HG02759 (cell line): ENCODE data around the gene WTAP.
"Not testable (repeated sequence)": the region's sequence is repeated elsewhere in the genome, so short reads cannot be mapped to it uniquely, and the experiment has no call there.

Source experiments
- ATAC-seq: cut with Tn5 transposase; IDR thresholded peaks from one replicate; pipeline ENCODE4 v1.9.1; 2021; ENCODE audit warnings: mild to moderate bottlenecking, moderate library complexity; ENCODE audit not compliant: unreplicated experiment

Gene WTAP

DNA sequence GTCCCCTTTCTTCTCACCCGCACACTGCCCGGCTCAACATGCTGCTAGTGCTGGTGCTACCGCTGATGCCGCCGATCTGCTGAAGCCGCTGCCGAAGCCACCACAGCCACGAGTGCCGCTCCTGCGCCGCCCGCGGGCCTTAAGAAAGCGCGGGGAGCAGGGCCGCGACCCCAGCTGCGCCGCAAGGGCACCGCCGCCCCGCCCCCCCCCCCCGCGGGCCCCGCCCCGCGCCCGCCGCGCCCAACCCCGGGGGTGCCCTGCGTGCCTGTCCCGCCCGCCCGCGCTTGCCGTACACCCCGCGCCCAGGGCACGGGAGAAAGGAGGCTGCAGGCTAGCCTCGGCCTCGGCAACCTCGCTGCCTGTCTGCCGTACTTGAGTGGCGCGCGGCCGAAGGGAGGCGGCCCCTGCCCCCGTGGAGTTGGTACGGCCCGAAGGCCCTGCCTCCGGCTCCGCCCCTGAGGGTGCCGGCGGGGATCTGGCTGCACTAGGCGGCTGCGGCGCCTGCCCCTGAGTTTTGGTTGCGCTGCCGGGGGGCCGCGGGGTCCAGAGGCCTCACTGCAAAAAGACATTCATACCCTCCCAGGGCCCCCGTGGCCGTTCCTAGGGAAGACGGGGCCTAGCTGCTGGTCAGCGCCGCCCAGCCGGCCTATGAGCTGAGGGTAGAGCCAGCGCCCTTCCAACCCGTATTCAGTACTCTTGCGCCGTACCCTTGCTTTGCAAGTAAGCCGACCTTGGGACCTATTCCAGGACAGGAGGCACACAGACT lies 34.0 kb upstream of the WTAP start, which contains the start of gene SOD2:
Gene SOD2 (minus strand): TSS at position 114 of the 766 bp plus-strand sequence. CDS start 74 bp downstream, at position 40.
- peak; percentile 82 for ATAC-seq

DNA sequence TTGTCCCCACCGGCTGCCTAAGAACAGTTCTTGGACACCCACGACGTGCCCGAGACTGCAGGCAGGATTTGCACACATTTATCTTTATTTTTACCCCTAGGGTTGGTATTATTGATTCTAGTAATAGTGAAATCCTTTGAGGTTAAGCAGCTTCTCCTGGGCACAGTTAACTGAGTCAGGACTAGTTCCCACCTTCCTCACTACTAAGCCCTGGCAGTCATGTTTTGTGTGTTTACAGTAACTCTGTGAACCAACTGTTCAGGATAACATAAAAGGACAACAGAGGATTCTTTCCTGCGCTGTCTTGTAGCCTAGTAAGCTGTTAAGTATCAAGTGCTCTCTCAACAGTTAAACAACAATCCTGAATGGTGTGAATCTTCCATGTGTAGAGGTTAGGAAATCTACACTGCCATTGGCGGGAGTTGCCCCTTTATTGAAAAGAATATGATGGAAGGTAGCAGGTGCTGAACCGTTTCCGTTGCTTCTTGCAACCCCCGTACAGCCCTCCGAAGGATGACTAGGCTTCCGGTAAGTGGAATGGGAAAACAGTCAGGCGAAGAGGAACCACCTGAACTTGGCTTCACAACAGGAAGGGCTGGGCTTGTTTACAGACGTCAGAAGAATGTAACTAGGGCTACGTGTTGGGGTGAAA lies 33.3 kb upstream of the WTAP start:
- ATAC-seq = peak; percentile 1

DNA sequence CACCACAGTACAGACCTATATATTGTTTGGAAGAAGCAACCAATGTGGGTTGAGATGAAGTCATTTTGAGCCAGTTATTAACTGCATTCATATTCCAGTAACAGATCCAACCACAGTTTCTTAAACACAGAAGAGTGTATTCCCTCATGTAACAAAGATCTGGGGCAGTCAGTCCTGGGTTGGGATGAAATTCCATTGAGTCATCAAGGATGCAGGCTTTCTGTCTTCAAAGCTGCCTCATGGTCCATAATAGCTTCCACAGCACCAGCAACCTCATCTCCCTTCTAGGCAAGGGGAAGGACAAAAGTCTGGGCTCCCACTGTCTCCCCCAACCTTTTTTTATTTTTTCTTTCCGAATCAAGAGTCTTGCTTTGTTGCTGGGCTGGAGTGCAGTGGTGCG lies 31.3 kb upstream of the WTAP start:
- ATAC-seq = no peak

DNA sequence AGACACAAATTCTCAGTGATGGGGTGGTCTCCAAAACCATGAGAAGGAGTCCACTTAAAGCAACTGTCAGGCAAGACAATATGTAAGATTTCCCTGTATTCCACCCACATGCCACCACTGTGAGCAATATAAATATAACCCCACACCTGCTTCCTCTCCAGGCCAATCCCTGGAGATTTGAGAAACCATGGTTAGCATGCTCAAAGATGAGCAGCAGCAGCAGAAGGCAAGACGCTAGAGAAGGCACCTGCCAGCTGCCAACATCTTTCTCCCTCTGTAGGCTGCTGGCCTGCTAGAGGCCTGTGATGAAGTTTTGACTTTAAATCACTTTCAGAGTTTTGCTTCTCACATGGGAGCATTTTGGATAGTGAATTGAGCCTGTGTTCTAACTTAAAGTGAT lies 26.3 kb upstream of the WTAP start:
- no peak for ATAC-seq

DNA sequence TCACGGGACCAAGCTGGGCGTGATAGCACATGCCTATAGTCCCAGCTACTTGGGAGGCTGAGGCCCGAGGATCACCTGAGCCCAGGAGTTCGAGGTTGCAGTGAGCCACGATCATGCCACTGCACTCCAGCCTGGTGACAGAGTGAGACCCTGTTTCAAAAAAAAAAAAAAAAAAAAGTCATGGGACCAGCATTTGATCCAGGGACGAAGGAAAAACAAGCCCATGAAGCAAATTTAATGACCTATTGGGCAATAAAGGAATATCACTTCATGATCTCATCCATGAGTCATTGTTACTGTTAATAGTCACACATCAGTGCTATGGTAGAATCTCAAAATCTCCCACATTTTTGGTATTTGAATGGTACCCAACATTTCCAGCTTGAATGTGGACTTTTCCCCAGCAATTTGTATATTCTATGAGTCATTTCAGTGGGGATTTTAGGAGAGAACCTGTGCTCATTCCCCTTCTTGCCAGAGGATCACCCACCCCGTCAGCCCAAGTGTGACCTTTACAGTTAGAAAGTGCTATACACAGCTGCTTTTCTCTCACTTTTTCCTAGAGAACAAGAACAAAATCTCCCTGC lies 25.8 kb upstream of the WTAP start:
- no peak for ATAC-seq

DNA sequence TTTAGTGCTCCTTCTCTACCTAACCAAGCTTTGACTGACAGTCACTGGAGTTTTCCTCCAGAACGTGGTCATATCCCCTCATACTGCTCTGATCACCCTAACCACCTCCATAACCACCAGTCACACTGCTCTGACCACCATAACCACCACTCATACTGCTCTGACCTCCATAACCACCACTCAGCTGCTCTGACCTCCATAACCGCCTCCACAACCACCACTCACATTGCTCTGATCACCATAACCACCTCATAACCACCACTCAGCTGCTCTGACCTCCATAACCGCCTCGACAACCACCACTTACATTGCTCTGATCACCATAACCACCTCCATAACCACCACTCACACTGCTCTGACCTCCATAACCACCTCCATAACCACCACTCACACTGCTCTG lies 16.7 kb upstream of the WTAP start:
- not testable (repeated sequence) for ATAC-seq

DNA sequence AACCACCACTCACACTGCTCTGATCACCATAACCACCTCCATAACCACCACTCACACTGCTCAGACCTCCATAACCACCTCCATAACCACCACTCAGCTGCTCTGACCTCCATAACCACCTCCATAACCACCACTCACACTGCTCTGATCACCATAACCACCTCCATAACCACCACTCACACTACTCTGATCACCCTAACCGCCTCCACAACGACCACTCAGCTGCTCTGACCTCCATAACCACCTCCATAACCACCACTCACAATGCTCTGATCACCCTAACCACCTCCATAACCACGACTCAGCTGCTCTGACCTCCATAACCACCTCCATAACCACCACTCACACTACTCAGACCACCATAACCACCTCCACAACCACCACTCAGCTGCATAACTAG lies 14.9 kb upstream of the WTAP start:
- not testable (repeated sequence) for ATAC-seq

DNA sequence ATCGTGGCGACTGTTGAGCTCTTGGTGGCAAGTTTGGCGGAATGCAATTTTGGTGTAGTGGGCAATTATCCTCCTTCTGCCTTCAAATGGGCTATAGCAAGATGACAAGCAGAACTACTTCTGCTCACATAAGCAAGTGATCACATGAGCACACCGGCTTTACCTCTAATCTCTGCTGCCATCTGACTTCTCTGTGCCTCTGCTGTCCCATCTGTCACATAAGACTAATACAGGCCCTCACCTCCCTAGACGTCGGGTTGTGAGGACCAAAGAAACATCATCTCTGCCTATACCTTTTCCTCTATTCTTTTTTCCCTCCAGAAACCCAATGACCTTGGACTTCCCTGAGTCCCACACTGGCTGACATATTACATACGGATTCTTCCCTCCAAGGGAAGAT lies 13.3 kb upstream of the WTAP start:
- ATAC-seq = no peak

DNA sequence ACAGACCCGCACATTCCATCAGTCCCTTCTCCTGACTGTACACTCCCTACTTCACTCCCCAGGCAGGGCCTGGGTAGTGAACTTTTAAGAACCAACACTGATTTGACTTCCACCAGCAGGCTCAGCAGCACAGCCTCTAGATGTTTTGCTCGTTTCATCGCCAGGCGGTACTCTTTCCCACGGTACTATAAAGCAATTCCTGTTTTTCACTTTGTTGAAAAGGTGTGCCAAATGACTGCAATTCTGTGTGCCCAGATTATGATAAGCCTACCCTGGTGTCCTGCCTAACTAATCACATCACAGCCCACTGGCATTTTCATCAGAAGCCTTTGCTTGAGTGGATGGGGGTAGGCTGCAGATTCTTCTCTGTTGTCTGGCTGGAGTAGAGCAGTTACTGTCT lies 12.9 kb upstream of the WTAP start:
- ATAC-seq = no peak

DNA sequence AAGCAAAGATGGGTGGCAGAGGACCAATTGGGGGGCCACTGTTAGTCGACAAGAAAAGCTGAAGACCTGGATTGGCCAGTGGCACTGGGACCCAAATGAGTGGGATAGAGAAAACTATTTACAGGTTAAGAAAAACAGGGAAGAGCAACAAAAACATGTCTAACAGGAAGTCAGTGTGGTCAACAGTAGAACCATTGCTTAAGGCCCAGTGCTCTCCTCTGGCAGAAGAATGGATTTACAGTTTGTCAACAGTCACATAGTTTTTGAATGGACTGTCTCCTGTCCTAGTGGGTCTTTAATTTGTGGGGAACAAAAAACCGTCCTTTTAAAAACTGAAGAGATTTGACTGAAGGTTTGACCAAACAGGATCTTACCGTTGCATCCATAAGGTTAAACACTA lies 12.1 kb upstream of the WTAP start:
- ATAC-seq = no peak

DNA sequence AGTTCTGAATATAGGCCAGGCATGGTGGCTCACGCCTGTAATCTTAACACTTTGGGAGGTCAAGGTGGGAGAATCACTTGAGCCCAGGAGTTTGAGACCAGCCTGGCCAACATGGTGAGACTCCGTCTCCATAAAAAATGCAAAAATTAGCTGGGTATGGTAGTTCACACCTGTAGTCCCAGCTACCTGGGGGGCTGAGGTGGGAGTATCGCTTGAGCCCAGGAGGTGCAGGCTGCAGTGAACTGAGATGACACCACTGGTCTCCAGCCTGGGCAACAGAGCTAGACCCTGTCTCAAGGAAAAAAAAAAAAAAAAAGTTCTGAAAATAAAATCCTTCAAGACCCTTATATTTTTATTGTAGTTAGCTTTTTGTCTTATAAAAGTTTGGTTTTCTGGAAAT lies 11.7 kb upstream of the WTAP start:
- ATAC-seq = no peak

DNA sequence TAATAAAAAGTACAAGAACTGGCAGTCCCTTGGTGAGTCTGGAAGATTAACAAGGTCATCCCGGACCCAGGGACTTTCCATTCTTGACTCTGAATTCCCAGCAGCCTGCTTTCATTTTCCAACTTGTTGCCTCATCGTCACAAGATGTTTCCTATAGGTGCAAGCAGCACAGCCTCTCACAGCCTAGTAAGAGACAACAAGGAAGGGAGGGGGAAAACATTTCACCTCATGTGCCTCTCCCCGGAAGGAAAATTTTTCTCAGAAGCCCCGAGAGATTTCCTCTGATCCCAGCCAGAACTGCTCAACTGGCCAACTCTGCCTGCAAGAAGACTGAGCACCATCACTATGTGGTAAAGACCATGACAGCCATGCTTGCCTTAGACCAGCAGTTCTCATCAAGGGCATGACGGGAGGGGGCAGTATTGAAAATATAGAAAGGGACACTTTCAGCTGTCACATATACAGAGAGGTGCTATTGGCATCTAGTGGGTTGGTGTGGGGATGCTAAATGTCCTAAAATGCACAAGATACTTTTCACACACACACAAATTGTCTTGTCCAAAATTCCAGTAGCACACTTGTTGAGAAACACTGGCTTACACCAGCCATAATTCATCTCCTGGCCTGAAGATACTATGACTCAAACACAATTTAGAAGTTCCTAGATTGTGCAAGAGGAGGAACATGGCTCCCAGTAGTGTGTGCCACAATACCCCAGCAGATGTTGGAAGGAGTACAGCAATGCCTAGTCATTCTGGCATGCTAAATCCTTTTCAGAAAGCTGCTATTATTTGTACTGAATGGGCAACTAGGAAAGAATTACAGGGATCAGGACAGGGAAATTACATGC lies 10.8 kb upstream of the WTAP start:
- ATAC-seq = no peak

DNA sequence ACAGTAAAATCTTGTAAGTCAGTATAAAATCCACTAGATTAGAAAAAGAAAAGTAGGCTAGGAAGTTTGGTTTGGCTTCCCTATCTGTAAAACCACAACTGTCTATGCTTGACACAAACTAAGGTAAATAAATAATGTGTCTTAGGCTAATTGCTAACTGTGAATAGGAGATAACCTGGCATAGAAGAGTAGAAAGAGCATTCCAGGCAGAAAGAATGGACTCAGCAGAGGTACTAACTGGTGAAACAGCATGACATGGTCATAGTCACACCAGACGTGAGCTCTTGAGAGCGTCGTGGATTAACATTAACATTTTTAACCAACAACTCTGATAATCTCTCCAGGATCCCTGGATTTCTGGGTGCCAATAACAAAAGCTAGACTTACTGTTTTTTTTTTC lies 8.7 kb upstream of the WTAP start:
- no peak for ATAC-seq

DNA sequence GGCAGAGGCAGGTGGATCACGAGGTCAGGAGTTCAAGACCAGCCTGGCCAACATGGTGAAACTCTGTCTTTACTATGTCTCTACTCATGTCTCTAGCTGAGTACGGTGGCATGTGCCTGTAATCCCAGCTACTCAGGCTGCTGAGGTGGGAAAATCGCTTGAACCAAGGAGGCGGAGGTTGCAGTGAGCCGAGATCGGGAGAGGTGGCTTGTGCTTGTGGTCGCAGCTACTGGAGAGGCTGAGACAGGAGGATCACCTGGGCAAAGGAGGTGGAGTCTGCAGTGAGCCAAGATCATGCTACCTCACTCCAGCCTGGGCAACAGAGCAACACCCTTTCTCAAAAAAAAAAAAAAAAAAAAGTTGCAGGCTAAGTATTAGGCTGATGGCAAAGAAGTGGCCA lies 8.0 kb upstream of the WTAP start:
- ATAC-seq = no peak

DNA sequence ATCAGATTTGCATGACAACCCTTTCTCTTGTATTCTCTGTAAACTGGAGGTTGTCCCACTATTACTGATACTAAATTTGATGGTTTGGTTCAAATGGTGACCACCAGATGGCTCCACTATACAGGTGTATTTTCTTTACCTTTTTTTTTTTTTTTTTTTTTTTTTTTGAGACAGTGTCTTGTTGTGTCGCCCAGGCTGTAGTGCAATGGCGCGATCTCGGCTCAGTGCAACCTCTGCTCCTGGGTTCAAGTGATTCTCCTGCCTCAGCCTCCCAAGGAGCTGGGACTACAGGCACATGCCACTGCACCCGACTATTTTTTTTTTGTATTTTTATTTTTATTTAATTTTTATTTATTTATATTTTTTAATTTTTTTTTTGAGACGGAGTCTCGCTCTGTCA lies 6.6 kb upstream of the WTAP start:
- ATAC-seq = no peak

DNA sequence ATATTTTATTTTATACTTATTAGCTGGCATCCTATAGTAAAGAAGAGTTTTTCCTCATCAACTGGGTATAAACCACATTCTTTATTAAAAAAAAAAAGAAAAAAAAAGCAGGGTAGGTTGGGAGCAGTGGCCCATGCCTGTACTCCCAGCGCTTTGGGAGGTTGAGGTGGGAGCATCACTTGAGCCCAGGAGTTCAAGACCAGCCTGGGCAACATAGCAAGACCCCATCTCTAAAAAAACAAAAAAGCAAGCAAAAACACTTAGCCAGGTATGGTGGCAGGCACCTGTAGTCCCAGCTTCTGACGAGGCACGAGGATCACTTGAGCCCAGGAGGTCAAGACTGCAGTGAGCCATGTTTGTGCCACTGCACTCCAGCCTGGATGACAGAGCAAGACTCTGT lies 5.3 kb upstream of the WTAP start:
- not testable (repeated sequence) for ATAC-seq

DNA sequence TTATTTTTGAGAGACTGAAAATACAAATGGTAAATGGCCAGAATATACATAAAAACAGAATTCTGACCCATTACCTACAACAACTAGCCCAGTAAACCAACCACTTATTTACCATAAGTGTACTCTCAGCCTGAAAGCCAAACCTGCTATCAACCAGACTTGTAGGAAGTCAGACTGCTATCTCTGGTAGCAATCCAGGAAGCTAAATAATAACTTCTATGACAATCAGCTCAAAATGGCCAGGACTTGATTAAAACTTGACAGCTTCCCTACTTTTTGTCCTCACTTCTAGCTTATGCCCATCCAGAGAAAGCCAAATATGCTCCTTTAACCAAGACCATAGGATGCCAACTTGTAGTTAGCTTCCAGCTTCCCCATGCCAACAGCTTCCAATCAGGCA lies 4.7 kb upstream of the WTAP start:
- no peak for ATAC-seq

DNA sequence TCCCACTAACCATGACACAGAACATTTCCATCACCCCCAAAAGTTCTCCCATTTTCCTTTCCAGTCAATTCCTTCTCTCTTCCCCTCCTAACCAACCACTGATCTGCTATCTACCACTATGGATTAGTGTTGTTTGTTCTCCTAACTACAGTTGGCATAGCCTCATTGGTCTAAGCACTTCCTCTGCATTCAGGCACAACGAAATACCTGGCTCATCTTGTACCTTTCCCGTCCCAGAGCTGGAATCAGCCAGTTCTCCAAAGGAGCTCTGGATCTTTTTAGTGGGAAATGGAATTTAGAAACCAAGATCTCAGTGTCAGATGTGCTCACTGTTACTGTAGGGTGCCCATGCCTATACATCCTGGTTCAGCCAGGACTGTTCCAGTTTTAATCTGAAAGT lies 4.0 kb upstream of the WTAP start:
- no peak for ATAC-seq

DNA sequence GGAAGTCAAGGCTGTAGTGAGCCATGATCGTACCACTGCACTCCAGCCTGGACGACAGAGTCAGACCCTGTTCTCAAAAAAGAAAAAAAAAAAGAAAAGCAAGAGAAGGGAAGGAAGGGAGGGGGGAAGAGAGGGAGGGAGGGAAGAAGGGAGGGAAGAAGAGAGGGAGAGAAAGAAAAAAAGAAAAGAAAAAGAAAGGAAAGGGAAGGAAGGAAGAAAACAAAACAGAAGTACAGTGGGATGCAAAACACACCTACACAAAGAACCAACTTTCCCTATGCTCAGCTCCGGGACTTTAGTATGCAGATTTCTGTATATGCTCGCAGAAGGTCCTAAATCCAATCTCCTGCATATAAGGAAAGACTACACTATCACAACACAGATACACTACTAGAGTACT lies 2.5 kb upstream of the WTAP start:
- no peak for ATAC-seq

DNA sequence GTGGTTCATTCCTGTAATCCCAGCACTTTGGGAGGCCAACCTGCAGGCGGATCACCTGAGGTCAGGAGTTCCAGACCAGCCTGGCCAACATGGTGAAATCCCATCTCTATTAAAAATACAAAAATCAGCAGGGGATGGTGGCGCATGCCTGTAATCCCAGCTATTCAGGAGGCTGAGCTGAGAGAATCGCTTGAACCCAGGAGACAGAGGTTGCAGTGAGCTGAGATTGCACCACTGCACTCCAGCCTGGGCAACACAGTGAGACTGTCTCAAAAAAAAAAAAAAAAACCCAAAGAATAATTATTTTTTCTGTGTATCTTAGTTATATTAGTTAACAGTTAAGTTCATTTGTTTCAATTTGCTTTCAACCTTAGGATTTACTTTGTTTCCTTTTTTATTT lies 2.1 kb upstream of the WTAP start:
- not testable (repeated sequence) for ATAC-seq

DNA sequence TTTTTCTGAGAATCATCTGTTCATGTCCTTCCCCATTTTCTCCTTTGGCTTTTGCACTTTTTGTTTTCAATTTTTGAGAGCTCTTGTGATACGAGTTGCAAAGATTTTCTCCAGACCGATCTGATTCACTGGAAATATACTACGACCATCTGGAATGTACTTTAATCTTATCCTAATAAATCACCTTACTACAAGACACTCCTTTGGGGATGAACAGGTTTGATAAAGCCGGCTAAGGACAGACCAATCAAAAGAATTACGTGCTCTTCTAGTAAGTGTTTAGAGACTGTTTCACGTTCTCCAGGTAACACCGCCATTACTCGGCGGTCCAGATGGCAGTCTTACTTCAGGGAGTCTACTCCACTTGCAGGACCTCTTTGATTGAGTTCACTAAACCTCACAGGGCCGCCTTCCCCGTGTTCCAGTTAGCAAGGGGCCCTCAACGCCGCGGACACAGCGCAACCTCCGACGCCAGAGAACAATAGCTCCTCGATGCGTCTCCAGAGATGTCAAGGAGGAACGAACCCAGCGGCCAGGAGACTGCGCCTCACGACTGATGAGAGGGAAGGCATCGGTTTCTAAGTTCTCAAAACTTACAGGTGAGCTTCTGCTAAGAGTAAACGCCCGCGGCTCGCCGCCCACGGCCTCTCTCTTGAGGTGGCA lies 920 bp upstream of the WTAP start:
- ATAC-seq = peak; percentile 22
